H9 (cell line): ENCODE data around the gene SLC49A4. TPM values are rescaled to one million over a fixed set of nuclear protein-coding genes. Genes with fewer than 3 reads are reported as not detected.

Source experiments
- DNase-seq: peaks from one replicate; pipeline ENCODE4 v3.0.0-alpha.2; 2017
- H2AFZ ChIP-seq: one replicate; pipeline ENCODE4 v1.6.1; 2013; ENCODE audit warnings: mild to moderate bottlenecking, low read length, control low read depth, moderate library complexity
- H2AK5ac ChIP-seq: 2 replicates; pipeline ENCODE4 v1.6.1; 2013; ENCODE audit warnings: low read length, control low read depth, mixed read lengths; ENCODE audit not compliant: insufficient read length
- H2BK120ac ChIP-seq: one replicate; pipeline ENCODE4 v1.6.1; 2013; ENCODE audit warnings: low read depth, mild to moderate bottlenecking, low read length, control low read depth, inconsistent platforms; ENCODE audit not compliant: poor library complexity, severe bottlenecking
- H2BK12ac ChIP-seq: 2 replicates; pipeline ENCODE4 v1.6.1; 2013; ENCODE audit warnings: low read length, control low read depth, mixed read lengths, low read depth; ENCODE audit not compliant: insufficient read length
- H2BK15ac ChIP-seq: 2 replicates; pipeline ENCODE4 v1.6.1; 2013; ENCODE audit warnings: low read depth, low read length, control low read depth
- H2BK20ac ChIP-seq: one replicate; pipeline ENCODE4 v1.6.1; 2013; ENCODE audit warnings: low read depth, mild to moderate bottlenecking, low read length, control low read depth, inconsistent platforms; ENCODE audit not compliant: poor library complexity, severe bottlenecking
- H2BK5ac ChIP-seq: 2 replicates; pipeline ENCODE4 v1.6.1; 2013; ENCODE audit warnings: low read length, control low read depth, mixed read lengths; ENCODE audit not compliant: insufficient read length
- H3K14ac ChIP-seq: 2 replicates; pipeline ENCODE4 v1.6.1; 2013; ENCODE audit warnings: low read length, control low read depth; ENCODE audit not compliant: insufficient read depth
- H3K18ac ChIP-seq: 2 replicates; pipeline ENCODE4 v1.6.1; 2013; ENCODE audit warnings: low read depth, mild to moderate bottlenecking, mixed read lengths, low read length, control low read depth; ENCODE audit not compliant: insufficient read length
- H3K23ac ChIP-seq: 2 replicates; pipeline ENCODE4 v1.6.1; 2013; ENCODE audit warnings: low read length, control low read depth, mixed read lengths, low read depth; ENCODE audit not compliant: insufficient read length
- H3K23me2 ChIP-seq: 2 replicates; pipeline ENCODE4 v1.6.1; 2013; ENCODE audit warnings: low read depth, mild to moderate bottlenecking, mixed read lengths, low read length, control low read depth; ENCODE audit not compliant: insufficient read length, poor library complexity, severe bottlenecking
- H3K27ac ChIP-seq: 2 replicates; pipeline ENCODE4 v1.5.1; 2013; ENCODE audit warnings: low read length, control low read depth, mixed read lengths, low read depth; ENCODE audit not compliant: insufficient read length
- H3K27me3 ChIP-seq: 2 replicates; pipeline ENCODE4 v1.6.1; 2013; ENCODE audit warnings: low read length, control low read depth, inconsistent platforms; ENCODE audit not compliant: insufficient read depth
- H3K4ac ChIP-seq: 2 replicates; pipeline ENCODE4 v1.6.1; 2013; ENCODE audit warnings: low read depth, mild to moderate bottlenecking, control low read depth, inconsistent platforms, low read length, moderate library complexity
- H3K4me1 ChIP-seq: 2 replicates; pipeline ENCODE4 v1.6.1; 2013; ENCODE audit warnings: low read length, control low read depth, inconsistent platforms; ENCODE audit not compliant: insufficient read depth
- H3K4me2 ChIP-seq: 2 replicates; pipeline ENCODE4 v1.6.1; 2013; ENCODE audit warnings: low read length, control low read depth, mixed read lengths; ENCODE audit not compliant: insufficient read length, insufficient read depth
- H3K56ac ChIP-seq: 2 replicates; pipeline ENCODE4 v1.6.1; 2013; ENCODE audit warnings: low read depth, mild to moderate bottlenecking, mixed read lengths, low read length, control low read depth; ENCODE audit not compliant: insufficient read length
- H3K79me1 ChIP-seq: 2 replicates; pipeline ENCODE4 v1.6.1; 2013; ENCODE audit warnings: low read depth, mild to moderate bottlenecking, moderate library complexity, low read length, control low read depth, inconsistent platforms; ENCODE audit not compliant: insufficient read depth, poor library complexity, severe bottlenecking
- H3K79me2 ChIP-seq: 2 replicates; pipeline ENCODE4 v1.6.1; 2013; ENCODE audit warnings: low read length, control low read depth, inconsistent platforms; ENCODE audit not compliant: insufficient read depth
- H3K9ac ChIP-seq: 2 replicates; pipeline ENCODE4 v1.6.1; 2013; ENCODE audit warnings: low read length, control low read depth, mixed read lengths; ENCODE audit not compliant: insufficient read length; ENCODE audit errors: extremely low read depth
- H3K9me3 ChIP-seq: one replicate; pipeline ENCODE4 v1.6.1; 2013; ENCODE audit warnings: low read depth, low read length, inconsistent platforms; ENCODE audit not compliant: control insufficient read depth
- H3T11ph ChIP-seq: one replicate; pipeline ENCODE4 v1.6.1; 2013; ENCODE audit warnings: mild to moderate bottlenecking, low read length, control low read depth, inconsistent platforms
- H4K20me1 ChIP-seq: one replicate; pipeline ENCODE4 v1.6.1; 2013; ENCODE audit not compliant: control insufficient read depth, insufficient read length, insufficient read depth
- H4K5ac ChIP-seq: 2 replicates; pipeline ENCODE4 v1.6.1; 2013; ENCODE audit warnings: low read depth, mild to moderate bottlenecking, mixed read lengths, low read length, control low read depth; ENCODE audit not compliant: insufficient read length
- H4K8ac ChIP-seq: replicated peaks from 2 replicates; pipeline ENCODE4 v1.6.1; 2013; ENCODE audit warnings: low read length, control low read depth, mixed read lengths, low read depth; ENCODE audit not compliant: insufficient read length
- H4K91ac ChIP-seq: 2 replicates; pipeline ENCODE4 v1.6.1; 2013; ENCODE audit warnings: low read depth, mild to moderate bottlenecking, moderate library complexity, mixed read lengths, low read length, control low read depth; ENCODE audit not compliant: insufficient read length
- H3K27ac Mint-ChIP-seq, 3 experiments: 2 replicates in 2 of 3; 3 replicates in 1 of 3; pipeline ENCODE4 v1.8.0; 2020 to 2021; ENCODE audit warnings: mixed read lengths in 3 of 3, mild to moderate bottlenecking in 1 of 3, moderate library complexity in 1 of 3
- H3K27me3 Mint-ChIP-seq: 2 replicates; pipeline ENCODE4 v1.8.0; 2021; ENCODE audit warnings: low read depth, mild to moderate bottlenecking, moderate library complexity, mixed read lengths
- H3K36me3 Mint-ChIP-seq, 3 experiments: 2 replicates in 2 of 3; 3 replicates in 1 of 3; pipeline ENCODE4 v1.8.0; 2020 to 2021; ENCODE audit warnings: low read depth in 3 of 3, mixed read lengths in 3 of 3; ENCODE audit not compliant: insufficient read depth in 1 of 3
- H3K4me1 Mint-ChIP-seq, 2 experiments: 2 replicates each; pipeline ENCODE4 v1.8.0; 2020; ENCODE audit warnings: mixed read lengths in 2 of 2
- H3K4me3 Mint-ChIP-seq, 2 experiments: 2 replicates in 1 of 2; 3 replicates in 1 of 2; pipeline ENCODE4 v1.8.0; 2020 to 2021; ENCODE audit warnings: mild to moderate bottlenecking in 2 of 2, mixed read lengths in 2 of 2, moderate library complexity in 1 of 2
- H3K9me3 Mint-ChIP-seq, 2 experiments: 2 replicates in 1 of 2; 3 replicates in 1 of 2; pipeline ENCODE4 v1.8.0; 2020; ENCODE audit warnings: mild to moderate bottlenecking in 2 of 2, mixed read lengths in 2 of 2, moderate library complexity in 1 of 2
- CTCF ChIP-seq: fragments of 200-600 bp; sonication (generic); conservative IDR thresholded peaks from 3 replicates; pipeline ENCODE4 v1.8.0; 2021; ENCODE audit warnings: antibody characterized with exemption, mild to moderate bottlenecking
- WGBS: extraction: QIAGEN DNeasy Blood & Tissue Kit; methylation state at CpG from one replicate; pipeline ENCODE4 v1.1.7; 2013; ENCODE audit warnings: missing lambda C conversion rate, low lambda C conversion rate, mixed read lengths; ENCODE audit not compliant: insufficient read length; ENCODE audit errors: extremely low coverage; 5-methylcytosine and 5-hydroxymethylcytosine counted together
- total RNA-seq: library from RNA; stranded (reverse); gene quantifications from 2 replicates; pipeline ENCODE4 v1.2.1, GENCODE V29; 2021

Gene SLC49A4
- total RNA-seq, 1 experiment from 2014 or later, result 10.7 TPM

DNA sequence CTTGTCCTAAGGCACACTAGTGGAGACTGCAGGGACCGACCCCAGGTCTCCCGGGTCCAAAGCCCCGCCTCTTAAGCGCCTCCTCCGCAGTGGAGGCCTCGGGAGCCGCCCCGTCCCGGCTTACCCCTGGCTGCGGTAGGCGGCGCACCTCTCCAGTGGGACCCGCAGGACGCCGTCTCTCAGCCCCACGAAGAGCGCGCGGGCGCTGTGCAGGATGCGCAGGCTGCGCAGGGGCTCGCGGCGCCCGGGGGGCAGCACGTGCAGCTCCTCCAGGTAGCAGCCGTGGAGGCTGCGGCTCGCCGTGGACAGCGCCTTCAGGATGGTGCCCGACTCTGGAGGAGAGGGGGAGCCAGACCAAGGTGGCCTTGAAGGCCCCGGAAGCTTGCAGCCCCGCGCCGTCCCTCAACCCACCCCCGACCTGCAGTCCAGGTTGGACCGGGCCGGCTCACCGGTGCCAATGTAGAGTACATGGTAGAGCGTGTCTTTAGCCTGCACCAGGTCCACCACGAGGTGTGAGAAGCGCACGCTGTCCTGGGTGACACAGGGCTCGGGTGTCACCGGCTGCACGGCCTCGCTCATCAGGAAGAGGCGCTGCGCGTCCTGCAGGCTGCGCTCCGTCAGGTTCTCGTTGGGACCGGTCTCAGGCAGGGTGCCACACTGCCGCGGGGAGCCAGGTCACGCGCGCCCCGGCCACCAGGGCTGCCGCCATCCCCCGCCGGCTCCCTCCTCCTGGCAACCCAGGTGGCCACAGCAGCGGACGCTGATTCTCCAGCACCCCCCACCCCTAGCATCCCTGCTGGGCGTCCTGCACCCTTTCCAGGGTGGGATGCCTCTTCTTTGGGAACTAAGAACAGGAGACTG lies 127.2 kb downstream of the SLC49A4 start:
- no peak overlapping the region for H2BK20ac ChIP-seq
- H3K14ac ChIP-seq, result no peak overlapping the region
- peak; percentile 67 for TF ChIP-seq CTCF
- Mint-ChIP-seq H3K4me3 (peak overlapping the region in 1 of 2 experiments; percentile 54; a peak in 2 of 5 replicates), H3K27ac (no peak overlapping the region), H3K36me3 (no peaks in the 10 kb centered on the region), H3K4me1 (peaks cover 2% of the 10 kb centered on the region in 2 experiments; a peak in 2 of 4 replicates), H3K27me3 (peaks cover 17% of the 10 kb centered on the region), H3K9me3 (no peaks in the 10 kb centered on the region)
- no CpG with 5 or more reads among the region's 68 CpGs for WGBS
- H3K18ac ChIP-seq, result no peak overlapping the region
- H3K4ac ChIP-seq, result no peak overlapping the region
- H2BK12ac ChIP-seq, result no peak overlapping the region
- no peak overlapping the region for H3K56ac ChIP-seq
- peaks cover 8% of the 10 kb centered on the region; the same call in 1 of the 2 replicates for H3K27me3 ChIP-seq
- H2AFZ ChIP-seq, result no peak overlapping the region
- H3K9me3 ChIP-seq, result no peaks in the 10 kb centered on the region
- no peaks in the 10 kb centered on the region for H3K79me2 ChIP-seq
- H3T11ph ChIP-seq, result no peak overlapping the region
- H3K27ac ChIP-seq, result no peak overlapping the region
- no peak overlapping the region for H4K91ac ChIP-seq
- H3K23me2 ChIP-seq, result peaks cover 4% of the 10 kb centered on the region
- H3K4me1 ChIP-seq, result no peaks in the 10 kb centered on the region
- peak overlapping the region; percentile 64 for H3K4me2 ChIP-seq
- H3K79me1 ChIP-seq, result no peaks in the 10 kb centered on the region
- no peak overlapping the region for H3K23ac ChIP-seq
- no peak overlapping the region for H4K8ac ChIP-seq
- H2BK15ac ChIP-seq, result no peak overlapping the region
- H4K20me1 ChIP-seq, result no peaks in the 10 kb centered on the region
- H2AK5ac ChIP-seq, result no peak overlapping the region
- no peak overlapping the region for H2BK5ac ChIP-seq
- no peak overlapping the region for H3K9ac ChIP-seq
- H4K5ac ChIP-seq, result no peak overlapping the region
- DNase-seq, result peak; percentile 78
- no peak overlapping the region for H2BK120ac ChIP-seq
